Stimulated activated CD4-positive, alpha-beta T cell treated with anti-CD3 and anti-CD28 coated beads, Interleukin-4, amount 100 ng/mL, for 48 hours (primary cell): ENCODE measurements around the gene NEU2.
"Not testable (repeated sequence)": the region's sequence is repeated elsewhere in the genome, so short reads cannot be mapped to it uniquely, and the experiment has no call there.

ENCODE experiments used
- DNase-seq, 2 donors: peaks; one replicate each; pipeline ENCODE4 v3.0.0-alpha.2; 2020; ENCODE audit warnings: low read depth in 2 of 2

Gene NEU2

DNA sequence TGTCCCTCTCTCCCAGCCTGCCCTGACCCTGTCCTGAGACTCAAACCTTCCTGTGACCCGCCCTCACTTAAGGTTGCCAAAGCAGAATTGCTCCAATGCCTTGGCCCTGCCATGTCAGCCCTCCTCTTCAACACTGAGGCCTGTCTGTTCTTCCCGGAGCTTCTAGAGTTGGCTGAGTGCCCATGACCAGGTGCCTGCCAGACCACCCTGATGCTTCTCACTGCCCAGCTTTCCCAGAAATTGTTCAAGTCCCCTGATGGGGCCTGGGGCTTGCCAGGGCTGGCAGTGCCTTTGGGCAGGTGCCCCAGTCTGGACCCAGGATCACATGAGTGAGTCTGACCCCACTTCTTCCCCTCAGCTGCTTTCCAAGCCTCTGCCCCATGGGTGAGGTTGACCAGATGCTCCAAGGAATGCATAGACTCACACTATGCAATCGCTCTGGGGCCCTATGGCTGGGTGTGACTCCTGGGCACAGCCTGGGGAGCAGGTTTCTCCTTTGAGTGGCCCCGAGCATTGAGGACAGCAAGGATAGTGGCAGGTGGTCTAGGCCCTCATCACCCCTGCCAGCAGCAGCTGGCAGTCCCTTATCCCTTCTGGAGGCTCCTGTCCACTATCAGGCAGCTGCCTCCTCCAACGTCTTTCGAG, 24.6 kb downstream of the NEU2 start:
- DNase-seq, result no peak

DNA sequence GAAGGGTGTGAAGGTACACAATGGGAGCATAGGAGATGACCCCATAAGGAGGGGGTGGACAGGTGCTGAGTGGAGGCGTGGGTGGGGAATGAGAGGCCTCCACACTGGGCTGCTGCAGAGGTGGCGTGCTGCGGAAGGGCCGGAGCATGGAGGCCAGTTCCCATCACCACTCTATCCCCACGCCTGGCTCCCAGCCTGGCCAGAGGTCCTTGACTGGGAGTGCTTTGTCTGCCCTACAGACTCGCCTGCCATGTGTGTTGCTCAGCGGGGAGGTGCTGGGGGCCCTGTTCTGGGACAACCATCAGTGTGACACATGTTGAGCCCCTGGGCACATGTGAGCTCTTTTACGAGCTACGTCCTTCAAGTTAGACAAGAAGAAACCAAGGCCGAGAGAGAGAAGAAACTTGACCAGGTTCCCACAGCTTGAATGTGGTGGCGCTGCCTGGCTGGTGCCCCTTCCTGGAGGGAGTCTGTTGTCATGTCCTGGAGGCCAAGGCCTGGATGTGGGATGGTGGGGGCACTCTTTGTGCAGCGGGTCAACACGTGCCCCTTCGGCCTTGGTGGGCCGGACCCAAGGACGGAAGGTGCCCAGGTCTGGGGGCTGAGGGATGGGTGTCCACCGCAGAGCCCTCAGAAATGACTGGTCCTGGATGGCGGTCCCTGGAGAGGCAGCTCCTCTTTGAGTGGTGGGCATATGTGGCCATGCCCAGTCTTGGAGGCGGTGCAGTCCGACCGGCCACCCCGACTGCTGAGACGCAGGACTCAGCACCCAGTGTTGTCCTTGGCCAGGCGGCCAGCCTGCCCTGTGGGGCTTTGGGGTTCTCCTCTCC, 26.5 kb downstream of the NEU2 start:
- no peak for DNase-seq

DNA sequence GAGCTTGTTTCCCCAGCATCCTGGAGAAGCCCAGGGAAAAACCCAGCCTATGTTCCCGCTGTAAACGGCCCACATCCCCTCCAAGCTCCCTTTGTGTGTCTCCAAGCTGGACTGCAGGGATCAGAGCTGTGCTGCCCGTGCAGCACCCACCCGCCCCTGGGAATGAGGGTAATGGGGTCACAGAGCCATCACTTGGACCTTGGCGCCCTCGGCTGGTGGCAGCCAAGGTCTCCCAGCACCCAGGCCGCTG, 27.0 kb downstream of the NEU2 start:
- DNase-seq, result no peak

DNA sequence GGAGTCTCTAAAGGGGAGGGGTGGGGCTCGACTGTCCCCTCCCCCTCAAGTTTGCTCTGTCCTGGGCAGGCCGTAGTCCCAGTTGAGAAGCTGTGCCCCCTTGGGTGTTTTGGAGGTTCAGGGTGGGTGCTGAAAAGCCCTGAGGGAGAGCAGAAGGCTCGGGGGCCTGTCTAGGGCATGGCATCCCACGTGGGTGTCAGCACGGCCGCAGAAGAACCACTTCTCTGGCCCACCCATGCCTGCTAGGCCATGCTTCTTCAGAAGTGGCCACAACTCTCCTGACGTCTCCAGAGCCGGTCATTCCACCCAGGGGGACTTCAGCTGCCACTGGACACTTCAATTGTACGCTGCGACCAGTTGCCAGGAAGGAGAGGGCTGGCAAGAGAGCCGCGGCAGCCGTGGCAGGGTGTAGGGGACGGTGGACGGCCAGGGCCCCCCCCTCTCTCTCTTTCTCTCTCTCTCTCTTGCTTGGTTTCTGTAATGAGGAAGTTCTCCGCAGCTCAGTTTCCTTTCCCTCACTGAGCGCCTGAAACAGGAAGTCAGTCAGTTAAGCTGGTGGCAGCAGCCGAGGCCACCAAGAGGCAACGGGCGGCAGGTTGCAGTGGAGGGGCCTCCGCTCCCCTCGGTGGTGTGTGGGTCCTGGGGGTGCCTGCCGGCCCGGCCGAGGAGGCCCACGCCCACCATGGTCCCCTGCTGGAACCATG, 27.5 kb downstream of the NEU2 start, which contains the start of gene INPP5D:
Gene INPP5D, plus strand, starts transcription at position 546 of the 704 bp plus-strand sequence. Its CDS starts 137 bp downstream, at position 683.
- DNase-seq, result peak in 1 of 2 donors; percentile 63

DNA sequence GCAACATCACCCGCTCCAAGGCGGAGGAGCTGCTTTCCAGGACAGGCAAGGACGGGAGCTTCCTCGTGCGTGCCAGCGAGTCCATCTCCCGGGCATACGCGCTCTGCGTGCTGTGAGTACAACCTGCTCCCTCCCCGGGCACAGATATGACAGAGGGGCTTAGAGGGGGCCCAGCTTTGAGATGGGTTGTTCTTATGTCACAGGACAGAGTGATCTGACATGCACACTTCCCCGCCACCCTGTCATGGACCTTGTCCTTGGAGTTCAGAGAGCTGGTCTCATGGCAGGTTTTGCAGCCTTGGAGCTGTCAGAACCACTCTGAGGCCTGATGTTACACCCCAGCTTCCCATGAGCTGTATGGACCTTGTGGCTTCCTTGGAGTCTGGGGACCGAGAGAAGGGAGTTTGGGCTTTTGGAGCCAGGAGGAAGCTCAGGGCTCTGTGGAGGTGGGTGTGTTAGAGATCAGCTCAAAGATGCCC, 28.1 kb downstream of the NEU2 start:
- DNase-seq, result no peak

- DNase-seq, result no peak
Measured at GRCh38 chr2:233060980-233061590, 28.6 kb downstream of the NEU2 start.

DNA sequence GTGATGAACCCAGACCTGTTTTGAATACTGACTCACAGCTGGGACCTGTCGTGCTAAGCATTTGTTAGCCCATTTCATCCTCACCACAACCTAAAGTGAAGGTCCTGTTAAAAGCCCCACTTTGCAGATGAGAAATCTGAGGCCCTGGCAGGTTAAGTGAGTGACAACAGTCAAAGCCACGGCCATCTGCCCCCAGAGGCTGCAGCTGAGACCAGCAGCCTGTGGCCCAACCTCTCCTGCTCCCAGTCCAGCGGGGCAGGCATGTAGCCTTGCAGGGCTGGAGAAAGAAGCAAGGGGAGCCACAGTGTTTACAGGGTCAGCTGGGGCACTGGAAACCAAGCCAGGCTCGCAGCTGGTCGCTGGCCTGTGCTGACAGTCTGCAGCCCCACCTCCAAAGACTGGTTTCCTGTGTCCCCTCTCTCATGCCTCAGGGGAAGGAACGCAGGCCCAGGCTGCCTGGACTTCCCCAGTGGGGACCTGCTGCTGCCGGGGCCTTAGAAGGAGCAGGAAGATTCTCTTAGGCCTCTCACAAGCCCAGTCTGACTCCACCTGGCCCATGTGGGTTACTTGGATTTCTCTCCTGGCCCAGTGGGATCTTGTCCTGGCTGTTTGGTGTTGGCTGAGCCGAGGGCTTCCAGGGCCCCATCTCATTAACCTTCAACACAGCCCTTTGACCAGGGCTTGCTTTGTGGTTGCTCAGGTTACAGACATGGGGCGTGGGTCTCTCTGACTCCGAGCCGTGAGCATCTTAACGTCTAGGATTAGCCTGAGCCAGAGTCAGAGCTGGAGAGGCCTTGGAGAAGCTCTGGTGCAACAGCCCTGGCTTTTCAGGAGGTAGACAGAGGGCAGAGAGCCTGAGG, 29.3 kb downstream of the NEU2 start:
- no peak for DNase-seq

GRCh38 chr2:233062451-233062850, 30.0 kb downstream of the NEU2 start:
- DNase-seq, result no peak

DNA sequence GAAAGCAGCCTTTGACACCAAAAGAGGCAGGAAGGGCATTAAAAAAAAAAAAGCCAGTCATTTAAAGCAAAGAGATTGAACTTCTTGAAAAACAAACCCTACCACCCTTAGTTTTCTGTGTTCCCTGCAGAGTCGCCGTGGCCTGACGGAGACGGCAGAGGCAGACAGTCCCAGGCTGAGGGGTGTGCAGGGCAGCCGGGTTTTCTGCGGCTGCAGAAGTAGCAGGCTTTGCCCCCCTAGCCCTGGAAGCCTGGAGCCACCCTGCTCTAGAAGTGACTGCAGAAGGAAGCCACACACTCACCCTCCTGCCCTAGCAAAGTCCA, 30.4 kb downstream of the NEU2 start:
- no peak for DNase-seq

GRCh38 chr2:233063269-233063975, 30.9 kb downstream of the NEU2 start:
- DNase-seq, result no peak

DNA sequence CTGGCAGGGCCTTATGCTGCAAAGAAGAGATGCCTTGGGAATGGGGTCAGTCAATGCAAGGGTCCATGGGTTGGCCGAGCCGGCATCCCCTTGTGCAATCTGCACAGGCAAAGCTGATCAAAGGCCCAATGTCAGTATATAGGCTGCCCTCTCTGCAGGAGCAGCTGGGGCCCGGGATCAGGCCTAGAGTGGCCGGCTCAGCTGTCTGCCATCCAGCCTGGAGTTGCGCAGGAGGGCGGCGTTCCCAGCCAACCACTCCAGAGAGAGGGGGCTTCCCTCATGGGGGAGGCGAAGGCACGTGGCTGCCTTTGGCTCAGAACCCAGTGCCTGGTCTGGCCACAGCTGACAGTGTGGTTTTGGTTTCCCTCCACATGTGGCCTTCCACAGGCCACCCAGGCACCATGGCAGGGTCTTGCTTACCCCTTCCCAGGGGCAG, 31.5 kb downstream of the NEU2 start:
- no peak for DNase-seq

DNA sequence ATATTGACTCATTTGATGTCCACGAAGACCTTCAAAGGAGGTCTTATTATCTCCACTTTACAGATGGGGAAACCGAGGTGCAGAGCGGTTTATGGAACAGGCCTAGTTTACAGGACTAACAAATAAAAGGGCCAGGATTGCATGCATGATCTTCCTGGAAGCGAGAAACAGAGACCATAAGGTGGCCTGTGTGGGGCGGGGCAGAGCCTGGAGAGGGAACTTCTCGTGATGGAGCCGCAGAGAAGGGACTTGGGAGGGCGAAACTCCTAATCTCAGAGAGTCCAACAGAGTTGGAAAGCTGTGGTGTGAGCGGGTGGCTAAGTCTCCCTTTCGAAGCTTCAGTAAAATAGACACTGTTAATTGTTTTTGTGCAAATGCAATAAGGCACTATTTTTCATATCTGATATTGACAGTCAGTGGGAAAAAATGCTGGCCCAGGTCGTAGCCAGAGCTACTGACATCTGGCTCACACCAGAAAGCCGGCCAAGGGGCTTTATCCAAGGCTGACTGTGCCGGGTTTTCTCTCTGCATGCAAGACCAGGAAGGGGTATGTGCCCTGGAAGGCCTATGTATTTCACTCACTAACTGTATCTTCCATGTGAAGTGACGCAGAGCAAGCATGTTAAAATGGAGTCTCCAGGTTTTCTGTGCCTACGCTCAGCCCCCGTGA, 32.2 kb downstream of the NEU2 start:
- DNase-seq, result no peak

GRCh38 chr2:233065200-233065589, 32.7 kb downstream of the NEU2 start:
- not testable (repeated sequence) for DNase-seq

- DNase-seq, result no peak
Measured at GRCh38 chr2:233065954-233066470, 33.5 kb downstream of the NEU2 start.

GRCh38 chr2:233068762-233069418, 36.4 kb downstream of the NEU2 start:
- no peak for DNase-seq

DNA sequence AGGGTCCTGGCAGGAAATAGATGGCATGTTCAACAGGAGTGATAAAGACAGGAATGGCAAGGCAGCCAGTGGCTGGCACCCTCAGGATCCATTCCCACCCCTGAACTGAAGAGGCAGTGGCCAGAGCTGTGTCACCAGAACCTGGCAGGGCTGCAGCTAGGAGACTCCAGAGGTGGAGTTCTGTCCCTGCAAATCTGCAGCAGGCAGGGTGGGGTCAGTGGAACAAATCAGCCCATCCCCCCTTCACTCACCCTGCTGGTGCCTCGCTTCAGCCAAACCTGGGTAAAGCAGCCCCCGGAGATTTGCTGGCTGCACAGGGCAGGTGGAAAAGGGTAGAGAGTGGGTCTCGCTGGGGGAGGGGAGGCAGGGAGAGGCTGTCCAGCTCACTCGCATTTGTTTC, 40.4 kb downstream of the NEU2 start:
- no peak for DNase-seq

DNA sequence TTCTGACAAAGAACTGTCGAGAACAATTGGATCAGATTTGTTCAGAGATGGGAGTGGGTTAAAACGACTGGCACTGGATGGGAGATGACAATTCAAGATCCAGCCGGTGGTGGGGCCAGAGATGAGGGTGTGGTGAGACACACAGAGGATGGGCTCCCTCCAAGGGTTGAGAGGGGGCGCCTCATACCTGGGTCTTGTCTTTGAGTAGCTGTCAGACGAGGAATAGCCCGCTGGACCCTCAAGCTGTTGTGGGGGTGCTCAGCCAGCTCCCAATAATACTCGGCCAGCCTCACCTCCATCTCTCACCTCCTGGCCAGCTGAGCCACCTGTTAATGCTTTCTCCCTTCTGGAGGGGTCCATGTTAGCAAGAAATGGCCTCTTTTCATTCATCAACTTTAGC, 41.6 kb downstream of the NEU2 start:
- DNase-seq, result no peak

- DNase-seq, result no peak
Measured at GRCh38 chr2:233075141-233075965, 42.9 kb downstream of the NEU2 start.

GRCh38 chr2:233075966-233076339, 43.5 kb downstream of the NEU2 start:
- no peak for DNase-seq
